Pons (tissue), 1 donor: Measurements from ENCODE around the gene ST3GAL6.

Source experiments
- DNase-seq: peaks from one replicate; pipeline ENCODE4 v3.0.0-alpha.2; 2016; ENCODE audit warnings: low spot score

The ST3GAL6 gene

DNA sequence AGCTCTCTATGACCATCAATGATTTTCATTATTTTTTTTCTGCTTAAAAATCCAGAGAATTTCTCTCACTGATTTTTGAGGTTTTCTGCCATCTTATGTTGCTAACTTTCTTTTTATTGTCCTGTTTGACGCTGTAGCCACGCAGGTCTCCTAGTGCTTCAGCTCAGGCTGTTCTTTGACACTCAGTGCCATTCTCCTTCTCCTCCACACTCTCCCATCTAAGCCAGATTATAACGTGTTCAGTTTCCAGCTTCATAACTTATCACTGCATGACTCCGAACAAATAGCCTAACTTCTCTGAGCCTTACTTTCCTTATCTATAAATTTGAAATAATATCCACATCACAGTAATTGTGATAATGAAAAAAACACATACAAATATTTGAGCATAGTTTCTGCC is 22.8 kb upstream of the ST3GAL6 start:
- no peak for DNase-seq

DNA sequence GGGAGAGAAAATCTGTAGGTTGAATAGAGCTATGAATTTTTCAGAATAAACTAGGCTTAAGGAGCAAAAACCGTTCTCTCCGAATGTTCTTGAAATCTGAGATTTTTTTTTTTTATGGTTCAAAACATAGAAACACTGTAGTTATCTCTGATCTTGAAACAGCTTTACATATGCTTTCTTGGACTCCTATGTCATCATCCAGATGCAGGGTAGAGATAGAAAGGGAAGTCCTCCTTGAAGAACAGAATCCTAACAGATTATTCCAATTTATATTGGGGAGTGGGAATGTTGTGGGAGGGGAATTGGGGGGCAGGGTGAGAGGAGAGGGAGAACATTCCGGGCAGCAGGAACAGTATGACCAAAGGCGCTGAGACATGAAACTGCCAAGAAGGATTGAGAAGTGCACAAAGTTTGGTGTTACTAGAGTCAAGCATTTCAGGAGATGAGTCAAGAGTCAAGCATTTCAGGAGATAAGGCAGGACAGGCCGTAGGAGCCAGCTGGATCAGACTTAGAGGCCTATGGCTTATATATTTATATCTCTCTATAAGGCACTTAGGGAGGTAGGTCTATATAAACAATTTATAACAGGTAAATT is 21.9 kb upstream of the ST3GAL6 start:
- no peak for DNase-seq

DNA sequence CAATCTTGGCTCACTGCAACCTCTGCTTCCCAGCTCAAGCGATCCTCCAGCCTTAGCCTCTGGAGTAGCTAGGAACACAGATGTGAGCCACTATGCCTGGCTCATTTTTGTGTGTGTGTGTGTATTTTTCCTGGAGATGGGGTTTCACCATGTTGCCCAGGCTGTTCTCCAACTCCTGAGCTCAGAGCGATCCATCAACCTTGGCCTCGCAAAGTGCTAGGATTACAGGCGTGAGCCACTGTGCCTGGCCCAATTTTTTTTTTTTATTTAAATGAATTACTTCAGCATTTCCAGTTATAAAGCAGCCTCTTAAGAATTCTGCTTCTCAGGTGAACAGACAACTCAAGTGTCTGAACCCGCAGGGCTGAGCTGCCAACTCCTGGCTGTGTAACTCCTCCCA is 20.1 kb upstream of the ST3GAL6 start:
- DNase-seq, result no peak

DNA sequence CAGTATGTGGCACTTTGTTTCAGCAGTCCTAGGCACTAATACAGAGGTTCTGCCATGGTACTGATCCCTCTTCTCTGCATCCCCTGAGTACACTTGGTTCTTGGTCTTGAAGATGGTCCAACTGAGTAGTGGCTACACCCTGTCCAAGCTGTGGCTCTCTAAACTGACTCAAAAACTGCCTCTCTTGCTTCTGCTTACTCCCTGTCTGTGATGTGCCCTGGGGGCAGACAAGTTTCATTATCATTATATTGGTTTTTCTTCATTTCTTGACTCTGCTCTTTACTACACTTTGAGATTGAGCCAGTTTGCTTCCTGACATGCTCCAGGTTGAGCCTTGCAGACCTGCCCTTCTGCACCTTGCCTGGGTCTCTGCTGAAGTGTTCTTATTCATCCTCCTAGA is 18.9 kb upstream of the ST3GAL6 start:
- no peak for DNase-seq

DNA sequence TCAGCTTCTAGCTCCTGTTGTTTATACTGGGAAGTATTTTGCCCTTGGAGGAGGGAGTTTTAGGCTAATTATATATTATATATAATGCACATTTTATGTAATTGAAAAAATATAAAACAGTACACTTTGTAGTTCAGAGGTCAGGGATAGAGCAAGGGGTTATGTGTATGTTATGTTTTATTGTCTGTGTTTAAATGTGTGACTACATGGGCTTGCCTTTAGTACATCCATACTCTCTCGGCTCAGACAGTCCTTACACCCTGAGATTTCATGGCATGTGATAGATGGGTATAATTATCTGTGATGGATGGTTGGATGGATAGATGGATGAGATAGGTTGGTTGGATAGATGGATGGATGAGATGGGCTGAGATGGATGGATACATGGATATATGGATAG is 17.4 kb upstream of the ST3GAL6 start:
- DNase-seq, result no peak

DNA sequence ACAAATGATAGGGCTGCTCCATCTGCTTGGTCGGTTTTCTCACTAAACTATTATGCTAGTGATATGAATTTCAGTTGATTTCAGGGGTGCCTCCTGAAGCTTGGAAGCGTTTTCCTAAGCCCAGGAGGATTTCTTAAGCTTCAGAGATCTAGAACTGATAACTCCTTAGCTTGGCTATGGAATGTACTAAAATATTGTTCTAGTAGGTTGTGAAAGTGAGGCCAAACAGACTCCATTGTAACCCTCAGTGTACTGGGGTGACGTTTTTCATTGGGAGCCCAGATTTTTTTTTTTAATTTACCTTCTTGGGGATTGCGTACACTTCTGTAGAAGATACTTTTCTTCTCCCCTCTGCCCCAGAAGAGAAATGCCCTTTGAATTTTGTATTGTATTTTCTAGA is 17.0 kb upstream of the ST3GAL6 start:
- no peak for DNase-seq

DNA sequence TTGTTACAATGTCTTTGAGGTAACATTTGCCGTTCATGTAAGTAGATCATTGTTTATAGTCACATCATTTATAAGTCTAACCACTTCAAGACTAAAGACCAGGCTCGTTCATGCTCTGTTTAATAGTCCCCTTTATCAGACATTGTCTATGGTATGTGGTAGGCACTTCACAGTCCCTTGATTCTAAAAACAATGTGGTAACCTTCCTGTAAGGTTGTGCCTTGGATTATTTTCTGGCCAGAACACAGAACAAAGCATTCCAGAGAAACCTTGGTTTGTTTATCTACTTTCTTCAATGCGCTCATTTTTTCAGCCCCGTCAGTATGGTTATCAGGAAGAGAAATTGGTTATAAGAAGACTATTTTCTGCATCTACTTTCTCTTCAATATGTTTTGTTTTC is 16.3 kb upstream of the ST3GAL6 start:
- DNase-seq, result no peak

DNA sequence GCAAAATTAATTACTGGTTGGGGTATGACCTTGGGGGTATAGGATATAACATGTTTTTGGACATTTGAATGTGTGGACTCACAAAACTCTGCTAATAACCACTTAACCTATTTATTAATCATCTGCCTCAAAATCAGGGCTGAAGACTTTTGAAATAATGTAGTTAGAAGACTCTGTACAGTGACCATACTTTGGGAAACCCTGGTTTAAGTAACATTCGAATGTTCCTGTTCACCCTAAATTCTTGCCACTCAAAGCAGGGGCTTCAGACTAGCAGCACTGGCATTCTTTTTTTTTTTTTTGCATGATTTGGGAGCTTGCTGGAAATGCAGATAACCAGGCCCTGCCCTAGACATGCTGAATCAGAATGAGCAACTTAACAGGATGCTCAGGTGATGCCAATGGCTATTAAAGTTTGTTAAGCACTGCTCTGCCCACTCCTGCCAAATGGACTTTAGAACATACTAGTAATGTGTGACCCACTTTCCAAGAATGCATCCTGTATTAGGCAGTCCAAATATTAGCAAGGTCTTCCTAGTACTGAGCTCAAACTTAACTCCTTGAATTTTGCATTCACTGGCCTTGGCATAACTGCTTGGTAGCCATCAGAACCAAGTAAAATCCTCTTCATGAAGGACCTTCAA is 12.7 kb upstream of the ST3GAL6 start:
- DNase-seq, result no peak

- DNase-seq, result no peak
Observed at GRCh38 chr3:98754483-98754882, 8.7 kb upstream of the ST3GAL6 start.

GRCh38 chr3:98755601-98756000 is 7.5 kb upstream of the ST3GAL6 start:
- no peak for DNase-seq

- DNase-seq, result no peak
Observed at GRCh38 chr3:98759629-98760028, 3.5 kb upstream of the ST3GAL6 start.

- DNase-seq, result peak; percentile 60
Observed at GRCh38 chr3:98761643-98762229, 1.4 kb upstream of the ST3GAL6 start.

DNA sequence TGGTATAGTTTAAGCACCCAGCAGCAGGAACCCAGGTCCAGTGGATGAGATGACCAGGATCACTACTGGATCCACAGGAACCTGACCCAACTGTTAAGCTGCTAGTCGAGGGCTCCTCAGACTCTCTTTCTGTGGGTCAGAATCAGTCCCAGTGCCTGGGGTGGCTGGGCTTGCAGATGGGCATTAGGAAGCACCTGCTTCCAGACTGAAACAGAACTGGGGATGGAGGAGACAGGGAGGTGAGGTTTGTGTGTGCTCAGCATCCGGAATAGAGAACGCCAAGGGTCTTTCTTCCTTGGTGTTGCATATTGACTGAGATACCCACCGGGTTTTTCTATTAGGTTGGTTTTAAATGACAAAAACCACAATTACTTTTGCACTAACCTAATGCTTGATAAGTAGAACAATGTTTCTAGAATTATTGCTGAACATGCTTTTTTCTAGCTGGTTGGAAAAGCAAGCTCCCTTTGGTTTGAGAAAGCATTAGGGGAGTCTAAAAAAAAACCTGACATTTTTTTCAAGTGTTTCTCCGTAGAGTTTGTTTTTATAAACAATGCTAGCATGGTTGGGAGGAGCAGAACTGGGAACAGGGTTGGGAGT is 779 bp downstream of the ST3GAL6 start:
- no peak for DNase-seq

DNA sequence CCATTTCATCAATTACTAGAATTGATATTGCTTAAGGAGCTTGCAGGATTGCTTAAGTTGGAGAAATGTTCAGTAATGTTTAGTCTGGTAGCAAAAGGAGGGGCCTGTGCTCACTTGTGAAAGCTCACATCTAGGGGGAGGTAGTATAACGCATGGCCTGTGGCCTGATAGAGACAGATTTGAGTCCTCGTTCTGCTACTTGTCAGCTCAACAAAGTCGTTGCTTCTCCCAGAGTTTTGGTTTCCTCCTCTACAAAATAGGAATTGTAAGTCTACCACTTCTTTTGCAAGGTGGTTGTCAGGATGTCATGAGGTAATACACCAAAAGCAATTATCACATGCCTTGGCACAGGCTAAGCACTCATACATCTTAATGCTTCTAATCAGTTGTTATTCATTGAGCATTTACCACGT is 1.3 kb downstream of the ST3GAL6 start:
- DNase-seq, result no peak

GRCh38 chr3:98765721-98766120 is 2.6 kb downstream of the ST3GAL6 start:
- DNase-seq, result no peak

- DNase-seq, result no peak
Observed at GRCh38 chr3:98766924-98767323, 3.8 kb downstream of the ST3GAL6 start.

GRCh38 chr3:98768961-98769360 is 5.8 kb downstream of the ST3GAL6 start:
- no peak for DNase-seq

DNA sequence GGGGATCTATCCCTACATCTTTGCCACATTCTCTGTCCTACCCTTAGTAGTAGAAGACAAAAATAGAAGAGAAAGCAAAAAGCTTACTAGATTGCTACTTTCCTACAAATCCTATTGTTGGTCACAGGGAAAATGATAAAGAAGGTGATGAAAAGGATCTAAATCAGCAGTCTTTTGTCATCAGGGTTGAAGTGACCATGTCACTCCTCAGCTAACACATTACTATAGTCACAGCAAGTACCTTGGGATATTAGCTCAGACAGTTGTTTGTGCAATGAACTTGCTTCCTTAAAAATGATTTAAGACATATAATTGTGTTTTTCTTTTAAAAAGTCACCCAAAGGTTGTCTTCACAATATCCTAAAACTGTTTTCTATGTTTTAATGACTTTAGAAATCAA is 6.3 kb downstream of the ST3GAL6 start:
- DNase-seq, result no peak

GRCh38 chr3:98770261-98771039 is 7.3 kb downstream of the ST3GAL6 start:
- DNase-seq, result peak; percentile 97

GRCh38 chr3:98772022-98772421 is 8.9 kb downstream of the ST3GAL6 start:
- no peak for DNase-seq

DNA sequence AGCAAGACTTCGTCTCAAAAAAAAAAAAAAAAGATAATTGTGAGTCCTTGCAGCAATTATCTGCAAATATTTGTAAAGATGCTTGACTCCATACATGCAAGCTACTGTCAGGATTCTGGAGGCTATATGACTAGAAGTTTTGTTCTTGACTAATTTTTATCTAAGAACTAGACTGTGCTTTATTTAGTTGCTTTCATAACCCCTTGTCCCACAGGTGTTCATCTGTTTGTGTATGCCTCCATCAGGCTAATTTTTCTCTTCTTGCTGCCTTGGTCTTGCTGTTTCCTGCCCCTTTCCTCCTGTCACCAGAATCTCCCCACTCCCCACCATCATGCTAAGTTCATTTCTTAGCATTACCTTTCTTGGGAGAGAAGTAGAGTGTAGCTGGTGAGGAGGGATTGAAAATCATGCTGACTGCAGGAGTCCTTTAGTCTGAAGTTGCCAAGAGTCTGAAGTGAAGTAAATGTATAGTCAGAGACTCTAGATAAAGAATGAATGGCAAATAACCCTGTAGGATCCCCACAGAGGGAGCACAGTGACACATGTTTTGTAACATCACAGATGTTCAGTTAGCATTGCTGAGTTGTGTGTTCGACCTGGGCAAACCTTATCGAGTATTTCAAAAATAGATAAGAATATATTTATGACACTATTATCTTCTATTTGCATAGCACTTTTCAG is 12.5 kb downstream of the ST3GAL6 start:
- DNase-seq, result no peak

GRCh38 chr3:98776140-98776493 is 13.0 kb downstream of the ST3GAL6 start:
- no peak for DNase-seq
